Measurements from ENCODE around the gene STX10. TPM values are rescaled to one million over a fixed set of nuclear protein-coding genes. Genes with fewer than 3 reads are reported as not detected.
A peak's percentile ranks its signal among the peaks of the same experiment; 100 is the strongest.

Gene STX10
- total and polyA plus RNA-seq, 9 of the 15 experiments (the other 6 are each of a cell fraction or from before 2014, with no cell fraction given) = 0.51 to 66.3 (median 31.0) TPM

- TF ChIP-seq ZBTB11 (CRISPR knock-in tag; IDR thresholded peaks at IDR 0.05) (no peak), RBFOX2 (IDR thresholded peaks at IDR 0.05; ENCODE audit: low read depth, low read length) (peak; percentile 67), TFAP4 (CRISPR knock-in tag; IDR thresholded peaks at IDR 0.05; ENCODE audit: borderline replicate concordance) (no peak), EP400 (IDR thresholded peaks at IDR 0.05) (0 out of 2 replicates have a peak, but pooled peaks have one; percentile 35), CUX1 (CRISPR knock-in tag; IDR thresholded peaks at IDR 0.05) (no peak), MNT (conservative IDR thresholded peaks at IDR 0.05) (0 out of 4 replicates have a peak, but pooled peaks of 1 of the 2 experiments have one; percentile 23), CTBP1 (IDR thresholded peaks at IDR 0.05; ENCODE audit: borderline replicate concordance) (peak; percentile 20; the same call in 1 of the 2 replicates), FOS (IDR thresholded peaks at IDR 0.05; ENCODE audit: extremely low read depth, insufficient read length) (no peak), XRCC3 (IDR thresholded peaks at IDR 0.05) (no peak), CREM (IDR thresholded peaks at IDR 0.05; ENCODE audit: low read depth) (peak; percentile 49), KDM1A (IDR thresholded peaks at IDR 0.05) (peak in 1 of 2 experiments; percentile 71; a peak in 1 of 4 replicates), STAT5A (IDR thresholded peaks at IDR 0.05; ENCODE audit: borderline replicate concordance, low read length) (no peak), IRF1 (CRISPR knock-in tag; IDR thresholded peaks at IDR 0.05; ENCODE audit: borderline replicate concordance) (no peak), SMARCE1 (IDR thresholded peaks at IDR 0.05) (peak; percentile 42; the same call in 1 of the 2 replicates)
These were observed 49.2 kb downstream of the STX10 start (continued) for GRCh38 chr19:13100841-13101589.

Data from K562 (cell line).